ENCODE results near the gene ACVR1. TPM values are rescaled to one million over a fixed set of nuclear protein-coding genes. Genes with fewer than 3 reads are reported as not detected.
A peak's percentile ranks its signal among the peaks of the same experiment; 100 is the strongest.
"Not testable (repeated sequence)": the region's sequence is repeated elsewhere in the genome, so short reads cannot be mapped to it uniquely, and the experiment has no call there.

ACVR1 gene
- total RNA-seq, 2 donors from 2014 or later: 25.0 to 35.0 TPM

GRCh38 chr2:157831573-157832315 lies 44.4 kb downstream of the ACVR1 start:
- ATAC-seq (ENCODE audit: insufficient number of reproducible peaks, low FRiP score, low read depth): no peak
- DNase-seq (ENCODE audit: low spot score): no peak
- Histone ChIP-seq H3K36me3 (no peaks in the 10 kb centered on the region), H3K4me1 (ENCODE audit: control insufficient read depth in 1 of 2, low read depth in 2 of 2) (peaks cover 23 to 36% of the 10 kb centered on the region in 2 donors), H3K27me3 (replicated peaks; ENCODE audit: insufficient read depth) (no peaks in the 10 kb centered on the region), H3K27ac (peak overlapping the region; percentile 68 to 81), H3K9me3 (no peaks in the 10 kb centered on the region), H3K4me3 (no peak overlapping the region)
- TF ChIP-seq CTCF (IDR thresholded peaks at IDR 0.05): no peak

- Histone ChIP-seq H3K4me1 (ENCODE audit: control insufficient read depth in 1 of 2, low read depth in 2 of 2) (peaks cover 23 to 33% of the 10 kb centered on the region in 2 donors), H3K9me3 (no peaks in the 10 kb centered on the region), H3K4me3 (no peak overlapping the region), H3K27ac (peak overlapping the region; percentile 68 to 81), H3K36me3 (no peaks in the 10 kb centered on the region), H3K27me3 (replicated peaks; ENCODE audit: insufficient read depth) (no peaks in the 10 kb centered on the region)
- no peak for TF ChIP-seq CTCF (IDR thresholded peaks at IDR 0.05)
- DNase-seq (ENCODE audit: low spot score) (peak; percentile 21), ATAC-seq (ENCODE audit: insufficient number of reproducible peaks, low FRiP score, low read depth) (peak; percentile 77)
Measured at GRCh38 chr2:157830696-157831570, 45.2 kb downstream of the ACVR1 start.

GRCh38 chr2:157830266-157830665 lies 45.9 kb downstream of the ACVR1 start:
- H3K36me3 ChIP-seq: peaks cover 5% of the 10 kb centered on the region
- DNase-seq (ENCODE audit: low spot score): no peak
- H3K27me3 ChIP-seq (replicated peaks; ENCODE audit: insufficient read depth): no peaks in the 10 kb centered on the region
- no peak overlapping the region for H3K4me3 ChIP-seq
- no peak for ATAC-seq (ENCODE audit: insufficient number of reproducible peaks, low FRiP score, low read depth)
- no peak for TF ChIP-seq CTCF (IDR thresholded peaks at IDR 0.05)
- no peaks in the 10 kb centered on the region for H3K9me3 ChIP-seq
- peaks cover 23 to 33% of the 10 kb centered on the region in 2 donors for H3K4me1 ChIP-seq (ENCODE audit: control insufficient read depth in 1 of 2, low read depth in 2 of 2)
- peak overlapping the region in 1 of 2 donors; percentile 81 for H3K27ac ChIP-seq

GRCh38 chr2:157827377-157827776 lies 48.8 kb downstream of the ACVR1 start:
- peaks cover 7% of the 10 kb centered on the region for H3K36me3 ChIP-seq
- H3K27ac ChIP-seq: no peak overlapping the region
- DNase-seq (ENCODE audit: low spot score) (no peak), ATAC-seq (ENCODE audit: insufficient number of reproducible peaks, low FRiP score, low read depth) (no peak)
- H3K9me3 ChIP-seq: no peaks in the 10 kb centered on the region
- H3K4me3 ChIP-seq: no peak overlapping the region
- TF ChIP-seq CTCF (IDR thresholded peaks at IDR 0.05): no peak
- no peaks in the 10 kb centered on the region for H3K27me3 ChIP-seq (replicated peaks; ENCODE audit: insufficient read depth)
- H3K4me1 ChIP-seq (ENCODE audit: control insufficient read depth in 1 of 2, low read depth in 2 of 2): peaks cover 16 to 31% of the 10 kb centered on the region in 2 donors

- not testable (repeated sequence) for H3K27me3 ChIP-seq (replicated peaks; ENCODE audit: insufficient read depth); H3K36me3 ChIP-seq; DNase-seq (ENCODE audit: low spot score); H3K9me3 ChIP-seq; H3K4me3 ChIP-seq; H3K27ac ChIP-seq; ATAC-seq (ENCODE audit: insufficient number of reproducible peaks, low FRiP score, low read depth)
- peaks cover 12 to 31% of the 10 kb centered on the region in 2 donors for H3K4me1 ChIP-seq (ENCODE audit: control insufficient read depth in 1 of 2, low read depth in 2 of 2)
Measured at GRCh38 chr2:157826644-157827043, 49.5 kb downstream of the ACVR1 start.

Measured in thoracic aorta (tissue), 2 donors.